ENCODE measurements around the gene ACTR1A.

GRCh38 chr10:102515724-102516123 lies 13.2 kb upstream of the ACTR1A start:
- no peak for TF ChIP-seq CTCF (IDR thresholded peaks at IDR 0.05 in 8 of 11, conservative IDR thresholded peaks at IDR 0.05 in 3 of 11)
- TF ChIP-seq POLR2A (IDR thresholded peaks at IDR 0.05) = no peak

All from spleen (tissue), 7 donors.